ENCODE data around the gene TMEM130. TPM values are rescaled to one million over a fixed set of nuclear protein-coding genes. Genes with fewer than 3 reads are reported as not detected.

Gene TMEM130
- total RNA-seq, 3 donors from 2014 or later, result 0.88 to 1.3 TPM; not detected in 1

DNA sequence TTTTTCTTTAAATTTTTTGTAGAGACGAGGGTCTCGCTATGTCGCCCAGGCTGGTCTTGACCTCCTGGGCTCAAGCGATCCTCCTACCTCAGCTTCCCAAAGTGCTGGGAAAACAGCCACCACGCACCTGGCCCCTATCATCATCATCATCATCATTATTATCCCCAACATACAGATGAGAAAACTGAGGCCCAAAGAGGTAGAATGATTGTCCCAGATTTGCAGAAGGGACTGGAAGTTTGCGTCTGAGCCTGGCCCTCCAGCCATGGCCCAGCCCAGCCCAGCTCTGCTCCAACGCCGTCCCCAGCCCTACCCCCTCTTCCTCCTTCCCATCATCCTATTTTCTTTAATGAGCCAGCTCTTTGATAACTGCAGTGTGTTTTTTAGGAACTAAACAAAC is 34.9 kb downstream of the TMEM130 start:
- H3K27ac ChIP-seq, result no peak overlapping the region
- intact Hi-C loops (cut with DNase I; ENCODE audit: low total_unique reads), result no loop called here

DNA sequence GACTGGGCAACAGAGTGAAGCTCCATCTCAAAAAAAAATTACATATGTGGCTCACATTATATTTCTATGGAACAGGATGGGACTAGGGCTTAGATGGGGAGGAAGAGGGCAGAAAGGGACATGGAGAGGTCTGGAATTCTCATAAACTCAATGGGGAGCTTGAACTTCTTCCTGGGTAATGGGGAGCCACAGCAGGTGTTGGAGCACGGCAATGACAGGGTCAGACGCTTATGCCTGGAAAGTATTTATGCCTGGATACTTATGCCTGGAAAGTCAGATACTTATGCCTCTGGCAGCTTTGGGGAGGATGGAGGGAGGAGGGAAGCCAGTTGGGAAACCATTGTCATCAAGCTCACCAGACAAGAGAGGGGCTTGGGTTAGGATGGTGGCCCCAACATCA is 36.8 kb downstream of the TMEM130 start:
- intact Hi-C loops (cut with DNase I; ENCODE audit: low total_unique reads), result no loop called here
- H3K36me3 ChIP-seq, result no peaks in the 10 kb centered on the region

More for the DNA sequence above, 34.9 kb downstream of the TMEM130 start:
- Histone ChIP-seq H3K36me3 (no peaks in the 10 kb centered on the region), H3K4me1 (no peaks in the 10 kb centered on the region), H3K4me3 (no peak overlapping the region), H3K27me3 (peaks cover 0 to 13% of the 10 kb centered on the region in 2 donors), H3K9me3 (no peaks in the 10 kb centered on the region)
- no peak for TF ChIP-seq POLR2AphosphoS5 (IDR thresholded peaks at IDR 0.05)
- no peak for TF ChIP-seq CTCF (IDR thresholded peaks at IDR 0.05)
- no peak for TF ChIP-seq POLR2A (IDR thresholded peaks at IDR 0.05)
- no peak for DNase-seq (ENCODE audit: low spot score in 2 of 2)

DNA sequence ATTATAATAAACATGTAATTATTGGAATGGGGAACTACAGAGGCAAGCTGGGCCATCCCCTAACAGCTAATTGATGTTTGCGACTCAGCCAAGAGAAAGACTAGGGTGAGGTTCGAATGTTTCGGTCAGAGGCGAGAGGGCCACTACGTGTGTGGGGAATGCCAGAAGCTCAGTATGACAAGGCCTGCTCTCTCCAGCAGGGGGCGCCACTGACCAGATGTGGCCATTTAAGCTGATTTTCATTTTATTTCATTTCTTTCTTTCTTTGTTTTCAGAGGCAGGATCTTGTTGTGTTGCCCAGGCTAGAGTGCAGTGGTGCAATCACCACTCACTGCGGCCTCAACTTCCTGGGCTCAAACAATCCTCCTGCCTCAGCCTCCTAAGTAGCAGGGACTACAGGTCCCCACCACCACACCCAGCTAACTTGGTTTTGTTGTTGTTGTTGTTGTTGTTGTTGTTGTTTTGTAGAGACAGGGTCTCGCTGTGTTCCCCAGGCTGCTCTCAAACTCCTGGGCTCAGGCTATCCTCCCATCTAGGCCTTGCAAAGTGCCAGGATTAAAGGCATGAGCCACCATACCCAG is 38.1 kb downstream of the TMEM130 start:
- Histone ChIP-seq H3K36me3 (no peaks in the 10 kb centered on the region), H3K4me1 (peaks cover 0 to 6% of the 10 kb centered on the region in 2 donors), H3K27ac (no peak overlapping the region), H3K9me3 (no peaks in the 10 kb centered on the region), H3K27me3 (peaks cover 0 to 6% of the 10 kb centered on the region in 2 donors), H3K4me3 (no peak overlapping the region)
- DNase-seq (ENCODE audit: low spot score in 2 of 2), result no peak
- TF ChIP-seq CTCF (IDR thresholded peaks at IDR 0.05) (no peak), POLR2AphosphoS5 (IDR thresholded peaks at IDR 0.05) (no peak), POLR2A (IDR thresholded peaks at IDR 0.05) (no peak)
- intact Hi-C loops (cut with DNase I; ENCODE audit: low total_unique reads), result no loop called here

More for the DNA sequence above, 36.8 kb downstream of the TMEM130 start:
- no peak overlapping the region for H3K27ac ChIP-seq
- H3K4me1 ChIP-seq, result no peaks in the 10 kb centered on the region
- DNase-seq (ENCODE audit: low spot score in 2 of 2), result no peak
- H3K9me3 ChIP-seq, result no peaks in the 10 kb centered on the region
- no peak for TF ChIP-seq POLR2AphosphoS5 (IDR thresholded peaks at IDR 0.05)
- TF ChIP-seq POLR2A (IDR thresholded peaks at IDR 0.05), result no peak
- TF ChIP-seq CTCF (IDR thresholded peaks at IDR 0.05), result no peak
- H3K4me3 ChIP-seq, result no peak overlapping the region
- peaks cover 0 to 6% of the 10 kb centered on the region in 2 donors for H3K27me3 ChIP-seq

DNA sequence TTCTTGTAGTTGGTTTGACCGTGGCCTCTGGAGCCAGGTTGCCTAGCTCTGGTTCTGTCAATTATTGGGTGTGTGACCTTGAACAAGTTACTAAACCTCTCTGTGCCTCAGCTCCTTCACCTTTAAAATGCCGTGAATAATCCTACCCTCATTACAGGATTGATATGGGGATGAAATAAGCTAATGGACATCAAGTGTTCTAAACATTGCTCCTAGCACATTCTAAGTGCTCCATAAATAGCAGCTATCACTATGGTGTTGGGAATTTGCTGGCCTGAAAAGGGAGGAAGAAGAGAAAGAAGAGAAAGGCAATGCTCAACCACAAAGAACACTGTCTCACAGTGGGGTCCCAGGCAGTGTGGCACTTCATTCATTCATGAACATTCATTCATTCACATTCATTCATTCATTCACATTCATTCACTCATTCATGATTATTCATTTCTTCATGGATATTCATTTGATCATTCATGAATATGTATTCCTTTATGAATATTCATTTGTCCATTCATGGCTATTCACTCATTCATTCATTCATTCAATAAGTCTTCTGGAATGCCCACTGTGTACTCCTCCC is 38.8 kb downstream of the TMEM130 start:
- no peaks in the 10 kb centered on the region for H3K9me3 ChIP-seq
- no peak overlapping the region for H3K27ac ChIP-seq
- no peak overlapping the region for H3K4me3 ChIP-seq
- peaks cover 0 to 7% of the 10 kb centered on the region in 2 donors for H3K4me1 ChIP-seq
- intact Hi-C loops (cut with DNase I; ENCODE audit: low total_unique reads), result no loop called here
- peaks cover 0 to 6% of the 10 kb centered on the region in 2 donors for H3K27me3 ChIP-seq
- no peak for DNase-seq (ENCODE audit: low spot score in 2 of 2)
- TF ChIP-seq CTCF (IDR thresholded peaks at IDR 0.05), result no peak
- no peak for TF ChIP-seq POLR2A (IDR thresholded peaks at IDR 0.05)
- no peak for TF ChIP-seq POLR2AphosphoS5 (IDR thresholded peaks at IDR 0.05)
- no peaks in the 10 kb centered on the region for H3K36me3 ChIP-seq

- no peak for DNase-seq (ENCODE audit: low spot score in 2 of 2)
- Histone ChIP-seq H3K4me3 (no peak overlapping the region), H3K27me3 (no peaks in the 10 kb centered on the region), H3K27ac (no peak overlapping the region), H3K4me1 (peaks cover 0 to 7% of the 10 kb centered on the region in 2 donors), H3K9me3 (no peaks in the 10 kb centered on the region), H3K36me3 (no peaks in the 10 kb centered on the region)
- intact Hi-C loops (cut with DNase I; ENCODE audit: low total_unique reads), result no loop called here
- TF ChIP-seq CTCF (IDR thresholded peaks at IDR 0.05), result no peak
- TF ChIP-seq POLR2AphosphoS5 (IDR thresholded peaks at IDR 0.05), result no peak
- no peak for TF ChIP-seq POLR2A (IDR thresholded peaks at IDR 0.05)
Observed at GRCh38 chr7:98828368-98828767, 41.4 kb downstream of the TMEM130 start.

Data from breast epithelium (tissue), 4 donors.